Measurements from ENCODE around the gene EXOSC7.
"Not testable (repeated sequence)": the region's sequence is repeated elsewhere in the genome, so short reads cannot be mapped to it uniquely, and the experiment has no call there.

Gene EXOSC7

GRCh38 chr3:44963571-44964325 lies 12.3 kb upstream of the EXOSC7 start:
- DNase-seq: no peak

GRCh38 chr3:44965165-44965564 lies 10.9 kb upstream of the EXOSC7 start:
- DNase-seq: no peak

- no peak for DNase-seq
These were observed 9.2 kb upstream of the EXOSC7 start for GRCh38 chr3:44966795-44967278.

- DNase-seq: no peak
These were observed 7.6 kb upstream of the EXOSC7 start for GRCh38 chr3:44968447-44968858.

- DNase-seq: no peak
These were observed 6.8 kb upstream of the EXOSC7 start for GRCh38 chr3:44969154-44969827.

GRCh38 chr3:44969828-44970179 lies 6.2 kb upstream of the EXOSC7 start:
- no peak for DNase-seq

GRCh38 chr3:44970926-44971490 lies 5.0 kb upstream of the EXOSC7 start:
- DNase-seq: no peak

GRCh38 chr3:44974416-44974815 lies 1.6 kb upstream of the EXOSC7 start:
- DNase-seq: no peak

- DNase-seq: no peak
These were observed 5.2 kb downstream of the EXOSC7 start for GRCh38 chr3:44981220-44981619.

GRCh38 chr3:44981751-44982150 lies 5.7 kb downstream of the EXOSC7 start:
- DNase-seq: no peak

GRCh38 chr3:44982817-44983216 lies 6.8 kb downstream of the EXOSC7 start:
- DNase-seq: no peak

GRCh38 chr3:44983484-44983941 lies 7.5 kb downstream of the EXOSC7 start:
- DNase-seq: no peak

- no peak for DNase-seq
These were observed 8.3 kb downstream of the EXOSC7 start for GRCh38 chr3:44984335-44984734.

GRCh38 chr3:44986330-44986729 lies 10.3 kb downstream of the EXOSC7 start:
- DNase-seq: not testable (repeated sequence)

GRCh38 chr3:44987332-44987731 lies 11.3 kb downstream of the EXOSC7 start:
- no peak for DNase-seq

- DNase-seq: no peak
These were observed 12.0 kb downstream of the EXOSC7 start for GRCh38 chr3:44988073-44988472.

GRCh38 chr3:44989141-44989540 lies 13.1 kb downstream of the EXOSC7 start:
- DNase-seq: no peak

- no peak for DNase-seq
These were observed 13.8 kb downstream of the EXOSC7 start for GRCh38 chr3:44989636-44990373.

- DNase-seq: no peak
These were observed 15.3 kb downstream of the EXOSC7 start for GRCh38 chr3:44991326-44991725.

GRCh38 chr3:44992555-44993470 lies 16.8 kb downstream of the EXOSC7 start:
- no peak for DNase-seq

- no peak for DNase-seq
These were observed 17.6 kb downstream of the EXOSC7 start for GRCh38 chr3:44993471-44994205.
